Nucleus accumbens (tissue), 56 donors: Measurements from ENCODE around the gene TPD52L1.

Experiments used
- DNase-seq, 56 donors: peaks; one replicate each; lab custom pipeline; 2025; lab: John Stamatoyannopoulos, UW

Gene TPD52L1

GRCh38 chr6:125203395-125203794 is 49.8 kb downstream of the TPD52L1 start:
- no peak for DNase-seq

- DNase-seq, result no peak
These were observed 52.4 kb downstream of the TPD52L1 start for GRCh38 chr6:125205931-125206330.

DNA sequence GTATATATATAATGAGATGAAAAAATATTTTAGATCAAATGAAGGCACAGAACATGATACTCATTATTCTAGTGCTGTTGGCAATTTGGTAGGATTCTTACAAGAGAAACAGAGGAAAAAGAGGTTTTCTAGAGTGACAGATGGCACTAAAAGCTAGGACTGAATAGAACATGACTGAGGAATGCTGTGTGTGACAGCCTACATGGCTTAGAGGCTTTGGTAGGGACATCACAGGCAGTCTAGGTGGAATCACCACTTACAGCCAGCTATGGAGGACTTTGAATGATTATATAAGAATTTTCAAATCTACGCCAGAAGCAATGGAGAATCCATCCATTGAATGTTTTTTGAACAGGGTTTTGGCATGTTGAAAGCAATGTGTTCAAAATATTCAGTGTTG is 52.8 kb downstream of the TPD52L1 start:
- DNase-seq, result no peak

DNA sequence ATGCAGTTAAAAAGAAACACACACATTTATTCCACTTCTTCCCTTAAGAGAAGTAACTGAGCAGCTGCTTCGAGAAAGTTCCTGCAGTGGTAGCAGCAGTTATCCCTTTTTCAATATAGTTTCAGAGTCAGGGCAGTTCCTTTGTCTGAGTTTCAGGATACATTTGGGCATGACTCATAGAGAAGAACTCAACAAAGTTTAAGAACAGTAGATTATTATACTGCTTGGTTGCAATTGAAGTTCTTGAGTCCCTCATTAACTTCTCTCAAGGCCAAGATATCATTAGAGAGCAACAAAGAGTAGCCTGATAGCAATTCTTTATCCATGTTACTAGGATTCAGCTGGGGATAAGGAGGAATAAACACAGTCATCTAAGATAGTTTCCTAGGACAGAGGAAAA is 54.4 kb downstream of the TPD52L1 start:
- no peak for DNase-seq

- DNase-seq, result no peak
These were observed 55.2 kb downstream of the TPD52L1 start for GRCh38 chr6:125208625-125209249.

GRCh38 chr6:125210667-125211066 is 57.1 kb downstream of the TPD52L1 start:
- DNase-seq, result no peak

- DNase-seq, result no peak
These were observed 57.8 kb downstream of the TPD52L1 start for GRCh38 chr6:125211352-125211751.

DNA sequence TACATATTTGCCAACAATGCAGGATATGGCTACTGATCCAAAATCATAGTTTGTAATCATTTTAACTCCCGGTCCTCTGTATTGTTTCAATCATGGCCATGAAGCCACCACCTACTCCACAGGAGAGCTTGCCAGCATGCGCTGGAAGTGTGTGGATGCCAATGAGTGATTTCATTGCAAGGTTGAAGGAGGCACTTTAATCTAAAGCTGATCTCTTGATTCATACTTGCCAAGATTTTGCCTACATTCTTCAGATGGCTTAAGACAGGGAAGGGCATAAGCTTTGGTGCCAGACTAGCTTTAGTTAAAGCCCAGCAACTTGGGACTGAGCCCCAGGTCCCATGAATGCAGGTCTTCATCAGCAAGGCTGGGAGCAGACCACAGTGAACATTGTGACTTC is 58.8 kb downstream of the TPD52L1 start:
- no peak for DNase-seq

- no peak for DNase-seq
These were observed 60.4 kb downstream of the TPD52L1 start for GRCh38 chr6:125213939-125214338.

DNA sequence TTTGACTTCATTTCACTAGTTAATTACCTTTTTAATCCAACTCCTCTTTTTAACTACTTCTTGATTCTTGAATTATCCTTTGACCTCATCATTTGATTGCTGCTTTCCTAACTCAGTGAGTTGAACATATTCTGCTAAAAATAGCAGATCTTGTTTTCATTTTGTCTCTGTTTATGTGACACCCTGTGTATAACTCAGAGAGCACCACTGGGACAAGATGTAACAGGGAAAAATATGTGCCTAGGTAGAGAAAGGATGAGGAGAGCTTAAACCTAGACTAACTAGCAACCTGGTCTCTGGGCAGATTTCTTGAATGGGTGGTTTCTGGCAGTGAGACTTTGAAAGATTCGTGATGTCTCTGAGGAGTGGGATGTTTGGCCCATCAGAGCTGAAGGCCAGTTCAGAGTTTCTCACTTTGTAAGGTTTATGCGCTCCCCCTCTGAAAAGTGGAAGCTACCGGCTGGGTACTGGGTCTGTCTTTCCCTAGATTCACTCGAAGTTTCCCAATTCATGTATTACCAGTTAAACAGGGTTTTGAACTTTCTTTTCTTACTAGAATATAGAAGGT is 61.8 kb downstream of the TPD52L1 start:
- DNase-seq, result no peak

GRCh38 chr6:125216015-125216414 is 62.4 kb downstream of the TPD52L1 start:
- no peak for DNase-seq

DNA sequence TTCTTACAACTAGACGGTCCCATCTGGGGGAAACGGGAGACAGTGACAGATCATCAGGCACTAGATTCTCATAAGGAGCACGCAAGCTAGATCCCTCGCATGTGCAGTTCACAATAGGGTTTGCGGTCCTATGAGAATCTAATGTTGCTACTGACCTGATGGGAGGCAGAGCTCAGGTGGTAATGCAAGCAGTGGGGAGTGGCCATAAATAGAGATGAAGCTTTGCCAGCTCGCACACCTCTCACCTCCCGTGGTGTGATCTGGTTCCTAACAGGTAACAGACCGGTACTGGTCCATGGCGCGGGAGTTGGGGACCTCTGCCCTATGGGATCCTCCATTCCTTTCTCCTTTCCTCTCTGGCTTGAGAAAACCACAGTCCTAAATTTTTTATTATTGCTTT is 63.8 kb downstream of the TPD52L1 start:
- no peak for DNase-seq

DNA sequence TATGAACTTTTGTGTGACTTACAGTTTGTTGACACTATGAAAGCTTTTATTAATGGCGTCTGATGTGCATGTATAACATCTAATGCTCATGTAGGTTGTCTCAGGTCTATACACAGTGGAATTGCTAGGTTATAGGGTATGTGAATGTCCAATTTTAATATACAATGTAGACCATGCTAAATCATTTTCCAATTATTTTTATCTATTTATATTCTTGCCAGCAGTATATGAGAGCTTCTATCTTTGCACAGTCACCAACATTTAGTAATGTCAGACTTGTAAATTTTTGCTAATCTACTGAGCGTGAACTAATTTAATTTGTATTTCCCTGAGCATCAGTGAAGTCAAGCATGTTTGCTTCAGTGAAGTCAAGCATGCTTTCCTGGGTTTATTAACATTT is 64.4 kb downstream of the TPD52L1 start:
- DNase-seq, result no peak

GRCh38 chr6:125219361-125219895 is 65.9 kb downstream of the TPD52L1 start:
- DNase-seq, result no peak

DNA sequence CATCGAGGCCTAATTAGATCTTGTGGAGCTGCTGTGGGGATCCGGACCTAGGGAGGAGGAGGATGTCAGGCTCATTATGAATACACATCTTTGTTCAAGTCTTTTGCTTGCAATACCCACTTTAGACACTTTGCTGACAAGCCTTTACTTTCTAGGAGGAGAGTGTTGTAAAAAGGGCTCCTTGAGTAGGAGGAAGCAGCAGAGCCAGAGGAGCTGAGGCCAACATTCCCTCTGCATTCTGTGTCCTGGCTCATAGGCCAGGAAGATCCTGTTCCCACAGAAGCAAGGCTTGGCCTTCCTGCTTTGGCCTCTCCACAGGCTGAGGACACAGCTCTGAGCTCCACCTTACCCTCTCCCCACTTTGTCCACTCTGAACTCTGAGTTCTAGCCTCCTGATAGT is 67.1 kb downstream of the TPD52L1 start:
- peak in 12 of 56 donors; percentile 7 to 49 (median 20) for DNase-seq

GRCh38 chr6:125222531-125223455 is 69.2 kb downstream of the TPD52L1 start:
- DNase-seq, result no peak

DNA sequence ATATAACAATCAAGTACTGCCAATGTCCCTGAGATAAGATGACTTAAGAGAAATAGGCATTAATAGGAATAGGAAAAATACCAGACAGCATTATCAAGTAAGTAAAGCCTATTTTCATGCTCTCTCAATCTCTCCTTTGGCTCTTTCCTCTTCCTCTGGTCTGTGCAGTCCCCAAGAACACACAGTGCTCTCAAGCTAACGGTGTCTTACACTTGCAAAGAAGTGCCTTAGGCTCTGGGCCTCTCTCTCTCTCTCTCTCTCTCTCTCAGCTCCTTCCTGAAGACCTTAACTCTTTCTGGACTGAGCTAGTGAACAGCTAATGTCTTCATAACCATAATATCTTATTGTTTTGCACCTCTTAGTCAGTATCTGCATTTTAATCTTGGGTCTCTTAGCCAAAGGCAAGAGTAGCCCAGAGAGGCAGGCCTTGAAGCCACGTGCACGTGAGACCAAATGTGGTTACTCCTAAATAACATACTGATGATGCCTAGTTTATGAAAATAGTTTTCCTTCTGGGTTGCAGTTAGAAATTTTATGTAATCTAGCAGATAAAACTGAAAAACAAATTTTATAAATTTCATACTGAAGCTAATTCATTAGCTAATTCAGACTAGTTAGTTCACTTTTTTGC is 70.8 kb downstream of the TPD52L1 start:
- no peak for DNase-seq

- DNase-seq, result no peak
These were observed 73.7 kb downstream of the TPD52L1 start for GRCh38 chr6:125227244-125227643.

DNA sequence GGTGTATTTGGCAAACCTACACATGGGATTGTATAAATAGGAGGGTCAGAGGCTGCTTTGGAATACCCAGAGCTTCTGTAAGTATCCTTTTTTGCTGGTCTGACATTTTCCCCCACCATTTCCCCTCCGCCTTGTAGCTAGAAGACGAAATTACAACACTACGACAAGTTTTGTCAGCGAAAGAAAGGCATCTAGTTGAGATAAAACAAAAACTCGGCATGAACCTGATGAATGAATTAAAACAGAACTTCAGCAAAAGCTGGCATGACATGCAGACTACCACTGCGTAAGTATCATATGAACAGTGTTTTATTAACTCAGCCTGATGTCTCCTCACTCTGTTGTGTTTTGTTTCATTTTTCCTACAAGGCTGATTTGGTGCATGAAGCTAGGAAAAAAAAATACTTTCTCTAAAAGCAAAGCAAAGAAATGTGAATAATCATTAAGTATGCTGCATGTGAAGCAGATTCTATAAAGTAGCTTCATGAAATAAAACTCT is 75.5 kb downstream of the TPD52L1 start:
- DNase-seq, result no peak

DNA sequence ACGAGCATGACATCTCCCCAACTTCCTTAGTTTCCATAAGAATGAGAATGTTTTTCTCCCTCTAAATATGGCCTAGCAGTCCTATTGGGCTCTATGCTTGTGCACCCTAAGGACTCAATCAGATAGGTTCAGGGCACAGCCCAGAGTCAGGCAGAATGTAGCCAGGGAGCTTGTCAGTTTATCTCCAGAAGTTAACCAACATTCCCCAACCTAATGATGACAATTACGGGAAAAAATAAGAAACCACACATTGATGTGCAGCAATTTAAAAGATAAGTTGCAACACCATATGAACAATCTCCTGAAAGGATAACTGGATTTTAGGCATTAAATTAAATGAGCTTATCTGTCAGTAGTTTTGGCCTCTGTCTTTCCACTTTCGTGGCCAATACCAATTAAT is 77.1 kb downstream of the TPD52L1 start:
- DNase-seq, result no peak

- DNase-seq, result no peak
These were observed 77.6 kb downstream of the TPD52L1 start for GRCh38 chr6:125231133-125231532.
